Subcutaneous preadipocyte (primary cell): ENCODE results near the gene SRF. TPM values are rescaled to one million over a fixed set of nuclear protein-coding genes. Genes with fewer than 3 reads are reported as not detected.

ENCODE experiments used
- total RNA-seq: library from RNA; depleted of rRNA; stranded (reverse); fragments of >200 nt; gene quantifications from 2 replicates; pipeline ENCODE4 v1.2.3, GENCODE V29; 2012

SRF gene
- 13.6 and 27.0 TPM in 2 replicates for total RNA-seq

DNA sequence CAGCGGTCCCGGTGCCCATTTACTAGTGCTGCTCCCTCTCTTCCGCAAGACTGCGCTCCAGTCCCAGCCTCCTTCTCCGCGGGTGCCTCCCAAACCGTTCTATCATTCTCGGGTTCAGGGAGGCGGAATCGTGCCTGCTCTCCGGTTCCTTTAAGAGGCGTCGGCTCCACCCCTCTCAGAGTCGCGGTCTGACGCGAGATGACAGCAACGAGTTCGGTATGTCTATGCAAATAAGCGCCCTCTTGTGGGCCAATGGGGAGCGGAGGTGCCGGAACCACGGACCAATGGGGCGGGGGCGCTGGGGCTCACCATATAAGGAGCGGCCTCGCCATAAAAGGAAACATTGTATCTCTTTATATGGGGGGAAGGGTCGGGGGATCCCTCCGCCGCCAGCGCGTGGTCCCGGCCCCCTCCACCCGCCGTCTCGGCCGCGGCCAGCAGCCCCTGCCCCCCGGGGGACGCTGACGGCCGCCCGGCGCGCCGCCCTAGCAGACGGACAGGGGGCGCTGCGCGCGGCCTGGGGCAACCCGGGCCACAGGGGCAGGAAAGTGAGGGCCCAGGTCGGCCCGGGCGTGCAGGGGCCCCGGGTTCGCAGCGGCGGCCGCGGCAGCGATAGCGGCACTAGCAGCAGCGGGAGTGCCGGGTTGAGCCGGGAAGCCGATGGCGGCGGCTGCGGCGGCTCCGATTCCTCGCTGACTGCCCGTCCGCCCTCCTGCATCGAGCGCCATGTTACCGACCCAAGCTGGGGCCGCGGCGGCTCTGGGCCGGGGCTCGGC is at the start of gene SRF:
Gene SRF, plus strand, starts transcription at position 339 of the 776 bp plus-strand sequence. Its CDS starts 388 bp downstream, at position 727.

DNA sequence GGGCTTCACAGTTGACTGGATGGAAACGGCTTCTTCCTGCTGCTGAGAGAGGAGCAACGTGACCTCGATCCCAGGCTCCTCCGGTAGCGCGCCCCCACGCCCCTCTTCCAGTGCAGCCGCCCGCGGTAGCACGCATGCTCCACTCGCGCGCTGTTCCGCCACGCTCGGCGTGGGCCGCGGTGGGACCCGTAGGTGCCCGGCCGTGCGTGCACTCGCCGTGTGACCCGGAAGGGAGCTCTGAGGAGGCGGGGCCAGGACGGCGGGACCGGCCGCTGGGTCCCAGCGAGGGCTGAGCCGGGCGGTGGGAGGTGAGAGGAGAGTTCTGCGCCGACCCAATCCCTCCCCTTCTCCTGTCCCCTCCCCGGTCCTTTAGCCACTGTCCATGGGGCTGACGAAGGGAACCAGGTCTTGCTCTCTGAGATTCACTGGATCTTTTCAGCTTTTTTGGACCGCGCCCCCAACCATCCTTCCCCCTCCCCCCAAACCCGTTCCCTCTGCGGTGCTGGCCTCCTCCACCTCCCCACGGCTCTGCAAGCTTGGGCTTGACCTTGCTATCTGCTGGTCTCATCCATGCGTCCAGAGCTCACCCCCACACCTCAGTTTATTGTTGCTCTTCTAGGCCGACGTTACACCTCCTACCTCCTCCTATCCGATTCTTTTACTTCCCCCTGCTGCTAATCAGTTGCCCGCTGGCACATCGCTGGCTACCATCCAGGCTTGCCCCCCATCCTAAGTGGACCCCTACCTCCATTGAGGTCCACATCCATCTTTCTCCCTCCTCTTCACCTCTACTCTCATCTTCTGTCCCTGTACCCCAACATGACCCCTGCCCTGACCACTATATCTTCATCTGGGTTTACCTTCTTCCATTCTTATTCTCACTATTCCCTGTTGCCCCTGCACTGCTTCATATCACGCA is 11.1 kb downstream of the SRF start, which contains the start of gene CUL9:
Gene CUL9, plus strand, starts transcription at position 255 of the 919 bp plus-strand sequence. CDS start 2,115 bp downstream, outside the sequence.

GRCh38 chr6:43228951-43229802 is 58.1 kb downstream of the SRF start, which contains the start of gene DNPH1:
TSS of gene DNPH1 (minus strand) at chr6:43229481. CDS start at chr6:43229456, 25 bp downstream.

Other genes with a start within 250 kb of the SRF start
- gene CNPY3, start 241.8 kb upstream of the SRF start, total RNA-seq = 18.4 and 19.7 TPM in 2 replicates
- gene GNMT, start 210.5 kb upstream of the SRF start, total RNA-seq = not detected in 2 replicates
- gene PEX6, start 192.1 kb upstream of the SRF start, total RNA-seq = 10.0 and 24.3 TPM in 2 replicates
- 55.7 and 56.6 TPM in 2 replicates for gene PPP2R5D, start 186.7 kb upstream of the SRF start, total RNA-seq
- 41.2 and 45.6 TPM in 2 replicates for gene MEA1, start 157.3 kb upstream of the SRF start, total RNA-seq
- 69.8 and 75.9 TPM in 2 replicates for gene KLHDC3, start 157.0 kb upstream of the SRF start, total RNA-seq
- 84.9 and 108 TPM in 2 replicates for gene RRP36, start 149.6 kb upstream of the SRF start, total RNA-seq
- 34.2 and 38.9 TPM in 2 replicates for gene CUL7, start 117.4 kb upstream of the SRF start, total RNA-seq
- gene MRPL2, start 111.8 kb upstream of the SRF start, total RNA-seq = 26.6 and 30.9 TPM in 2 replicates
- gene KLC4, start 111.6 kb upstream of the SRF start, total RNA-seq = 8.2 and 8.8 TPM in 2 replicates
- gene PTK7, start 95.0 kb upstream of the SRF start, total RNA-seq = 30.3 and 33.8 TPM in 2 replicates
- gene CUL9, start 10.9 kb downstream of the SRF start, total RNA-seq = 20.2 and 25.6 TPM in 2 replicates
- 43.6 and 65.4 TPM in 2 replicates for gene DNPH1, start 58.2 kb downstream of the SRF start, total RNA-seq
- under 0.01 TPM in 1 of 2 replicates, not detected in the other for gene TTBK1, start 72.2 kb downstream of the SRF start, total RNA-seq
- not detected in 2 replicates for gene SLC22A7, start 127.0 kb downstream of the SRF start, total RNA-seq
- gene CRIP3, start 137.6 kb downstream of the SRF start, total RNA-seq = 0.39 TPM in 1 of 2 replicates, not detected in the other
- gene ZNF318, start 198.4 kb downstream of the SRF start, total RNA-seq = 7.7 and 9.8 TPM in 2 replicates